SU-DHL-6 (cell line): ENCODE results near the gene DHPS.

Experiments
- H2AFZ ChIP-seq: fragments of 200-600 bp; sonication (generic); 2 replicates; pipeline ENCODE4 v1.6.1; 2014; ENCODE audit warnings: low read depth, mild to moderate bottlenecking, moderate library complexity, mixed read lengths, antibody characterized with exemption, low read length; ENCODE audit not compliant: severe bottlenecking
- H3F3A ChIP-seq: fragments of 200-600 bp; shearing (Covaris generic); 2 replicates; pipeline ENCODE4 v1.6.0; 2016; ENCODE audit warnings: antibody characterized with exemption, mild to moderate bottlenecking; ENCODE audit not compliant: insufficient read depth
- H3K27ac ChIP-seq: fragments of 200-600 bp; sonication (generic); 2 replicates; pipeline ENCODE4 v1.5.1; 2016; ENCODE audit warnings: low read depth, mild to moderate bottlenecking, low read length, moderate library complexity, mixed read lengths
- H3K27me3 ChIP-seq: fragments of 200-600 bp; sonication (generic), shearing (Covaris generic); 2 replicates; pipeline ENCODE4 v1.6.0; 2014; ENCODE audit warnings: mild to moderate bottlenecking, low read length
- H3K36me3 ChIP-seq: fragments of 200-600 bp; sonication (generic); 2 replicates; pipeline ENCODE4 v1.6.1; 2014; ENCODE audit warnings: mild to moderate bottlenecking, low read length, mixed read lengths
- H3K4me2 ChIP-seq: fragments of 300-600, 200-600 bp; shearing (Covaris generic), sonication (generic); 2 replicates; pipeline ENCODE4 v1.6.0; 2014; ENCODE audit warnings: low read length, low read depth, mild to moderate bottlenecking; ENCODE audit not compliant: poor library complexity, severe bottlenecking
- H3K4me3 ChIP-seq: fragments of 200-600 bp; sonication (generic); 2 replicates; pipeline ENCODE4 v1.5.1; 2014; ENCODE audit warnings: antibody characterized with exemption, low read length, mild to moderate bottlenecking, mixed read lengths; ENCODE audit not compliant: insufficient read depth, poor library complexity, severe bottlenecking
- H3K79me2 ChIP-seq: fragments of 200-600 bp; sonication (generic); 2 replicates; pipeline ENCODE4 v1.6.1; 2014; ENCODE audit warnings: mild to moderate bottlenecking, low read length, moderate library complexity; ENCODE audit not compliant: insufficient read depth
- H3K9ac ChIP-seq: fragments of 200-600 bp; sonication (generic); 2 replicates; pipeline ENCODE4 v1.7.0; 2014; ENCODE audit warnings: mild to moderate bottlenecking, low read length
- H3K9me2 ChIP-seq: fragments of 200-600 bp; sonication (generic); replicated peaks from 2 replicates; pipeline ENCODE4 v1.6.1; 2014; ENCODE audit warnings: low read length; ENCODE audit not compliant: insufficient read depth
- H3K9me3 ChIP-seq: fragments of 200-600 bp; sonication (generic); 2 replicates; pipeline ENCODE4 v1.6.1; 2014; ENCODE audit warnings: low read length, mixed read lengths; ENCODE audit not compliant: insufficient read depth
- H4K20me1 ChIP-seq: fragments of 200-600 bp; sonication (generic); 2 replicates; pipeline ENCODE4 v1.6.1; 2014; ENCODE audit warnings: low read depth, mild to moderate bottlenecking, antibody characterized with exemption, low read length, moderate library complexity, mixed read lengths
- CTCF ChIP-seq: fragments of 200-600 bp; sonication (generic); IDR thresholded peaks from one replicate; pipeline ENCODE4 v1.5.1; 2017; ENCODE audit warnings: antibody characterized with exemption, mild to moderate bottlenecking, low read length, moderate library complexity; ENCODE audit not compliant: insufficient read depth, poor library complexity, severe bottlenecking
- EZH2phosphoT487 ChIP-seq: fragments of 200-600 bp; sonication (generic), shearing (Covaris generic); conservative IDR thresholded peaks from 2 replicates; pipeline ENCODE4 v1.6.1; 2018; ENCODE audit warnings: mild to moderate bottlenecking, antibody characterized with exemption, low read length, moderate library complexity, mixed read lengths

The DHPS gene

DNA sequence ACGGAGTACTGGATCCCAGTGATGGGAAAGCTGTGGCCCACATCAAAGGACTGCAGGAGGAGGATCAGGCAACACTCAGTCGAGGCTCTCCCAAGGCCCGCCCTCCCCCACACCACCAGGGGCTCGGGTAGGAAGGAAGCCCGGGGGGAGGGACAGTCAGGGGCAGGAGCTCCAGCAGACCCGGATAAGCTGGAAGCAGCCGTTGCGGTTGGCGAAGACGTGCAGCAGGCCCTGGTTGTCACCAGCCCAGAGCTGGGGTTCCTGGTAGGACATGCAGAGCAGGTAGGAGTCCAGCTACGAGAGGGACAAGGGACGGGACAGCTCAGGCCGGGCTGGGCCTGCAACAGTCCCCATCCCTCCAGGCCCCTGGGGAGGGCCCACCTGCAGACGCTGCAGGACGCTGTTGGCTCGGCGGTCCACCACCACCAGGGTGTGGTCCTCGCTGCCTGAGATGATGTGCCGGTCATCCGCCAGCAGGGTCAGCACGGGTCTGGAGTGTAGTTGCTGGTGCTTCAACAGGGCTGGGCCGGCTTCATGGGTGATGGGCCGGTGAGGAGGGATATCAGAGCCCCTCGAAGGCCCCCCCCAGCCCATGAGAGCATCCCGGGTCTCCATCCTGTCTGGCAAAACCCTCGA, 8.0 kb upstream of the DHPS start:
- Histone ChIP-seq H3K9ac (no peak overlapping the region), H3K27me3 (no peaks in the 10 kb centered on the region), H3K9me3 (no peaks in the 10 kb centered on the region), H3K79me2 (no peaks in the 10 kb centered on the region), H3K27ac (no peak overlapping the region), H3F3A (no peaks in the 10 kb centered on the region), H3K4me2 (no peak overlapping the region), H4K20me1 (no peaks in the 10 kb centered on the region), H2AFZ (no peak overlapping the region), H3K36me3 (no peaks in the 10 kb centered on the region), H3K9me2 (no peaks in the 10 kb centered on the region), H3K4me3 (no peak overlapping the region)
- TF ChIP-seq EZH2phosphoT487 (no peak), CTCF (no peak)

GRCh38 chr19:12689012-12689411, 7.3 kb upstream of the DHPS start:
- Histone ChIP-seq H3K36me3 (no peaks in the 10 kb centered on the region), H3K27me3 (no peaks in the 10 kb centered on the region), H3K9me3 (no peaks in the 10 kb centered on the region), H4K20me1 (no peaks in the 10 kb centered on the region), H3K4me3 (no peak overlapping the region), H3K79me2 (no peaks in the 10 kb centered on the region), H3K9me2 (no peaks in the 10 kb centered on the region), H3K4me2 (no peak overlapping the region), H3K9ac (no peak overlapping the region), H3F3A (no peaks in the 10 kb centered on the region), H3K27ac (no peak overlapping the region), H2AFZ (no peak overlapping the region)
- TF ChIP-seq CTCF (no peak), EZH2phosphoT487 (no peak)

- Histone ChIP-seq H2AFZ (no peak within 1 kb of the TSS), H3K4me3 (no peak within 1 kb of the TSS), H3F3A (no peaks in the 10 kb centered on the region), H3K79me2 (no peaks in the 10 kb centered on the region), H3K4me2 (no peak within 1 kb of the TSS), H4K20me1 (no peaks in the 10 kb centered on the region), H3K9ac (no peak within 1 kb of the TSS), H3K9me2 (no peaks in the 10 kb centered on the region), H3K36me3 (no peaks in the 10 kb centered on the region), H3K27ac (no peak within 1 kb of the TSS), H3K9me3 (no peaks in the 10 kb centered on the region), H3K27me3 (no peaks in the 10 kb centered on the region)
- TF ChIP-seq CTCF (no peak), EZH2phosphoT487 (no peak)
Measured at GRCh38 chr19:12687496-12688196, 6.0 kb upstream of the DHPS start, which contains the start of gene GNG14. Gene GNG14 (plus strand): TSS chr19:12687998. CDS start chr19:12688049, 51 bp downstream.
